ENCODE measurements around the gene TIPRL.

DNA sequence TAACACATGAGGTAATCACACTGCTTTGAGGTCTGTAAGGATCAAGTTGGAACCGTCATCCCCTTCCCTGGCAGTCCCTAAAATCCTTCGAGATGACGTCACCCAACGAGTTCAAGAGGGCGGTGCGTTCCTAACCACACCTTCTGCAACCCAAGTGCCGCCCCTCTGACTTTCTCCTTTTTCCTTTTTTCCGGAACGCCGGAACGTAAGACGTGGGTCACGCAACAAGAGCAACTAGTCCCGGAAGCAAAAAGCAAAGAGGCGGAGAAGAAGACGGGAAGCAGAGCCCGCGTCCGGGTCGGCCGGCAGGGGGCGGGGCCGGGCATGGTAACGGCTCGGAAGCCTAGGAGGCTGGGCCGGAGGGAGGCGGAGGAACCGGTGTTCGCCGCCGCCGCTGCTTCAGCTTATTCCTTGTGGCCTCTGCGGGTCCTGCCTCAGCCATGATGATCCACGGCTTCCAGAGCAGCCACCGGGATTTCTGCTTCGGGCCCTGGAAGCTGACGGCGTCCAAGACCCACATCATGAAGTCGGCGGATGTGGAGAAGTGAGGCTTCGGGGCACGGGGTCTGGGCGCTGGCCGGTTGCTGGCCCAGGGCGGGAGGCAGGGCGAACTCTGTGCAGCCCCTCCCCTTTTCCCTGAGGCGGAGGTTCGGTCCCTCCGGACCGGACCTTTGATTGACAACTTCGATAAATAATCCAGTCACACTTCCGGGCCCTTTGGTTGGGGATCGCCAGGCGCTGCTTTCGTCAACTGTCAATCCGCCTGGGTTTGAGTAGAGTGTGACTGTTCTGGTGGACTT, at the start of gene TIPRL:
- TF ChIP-seq, protein P1, sequence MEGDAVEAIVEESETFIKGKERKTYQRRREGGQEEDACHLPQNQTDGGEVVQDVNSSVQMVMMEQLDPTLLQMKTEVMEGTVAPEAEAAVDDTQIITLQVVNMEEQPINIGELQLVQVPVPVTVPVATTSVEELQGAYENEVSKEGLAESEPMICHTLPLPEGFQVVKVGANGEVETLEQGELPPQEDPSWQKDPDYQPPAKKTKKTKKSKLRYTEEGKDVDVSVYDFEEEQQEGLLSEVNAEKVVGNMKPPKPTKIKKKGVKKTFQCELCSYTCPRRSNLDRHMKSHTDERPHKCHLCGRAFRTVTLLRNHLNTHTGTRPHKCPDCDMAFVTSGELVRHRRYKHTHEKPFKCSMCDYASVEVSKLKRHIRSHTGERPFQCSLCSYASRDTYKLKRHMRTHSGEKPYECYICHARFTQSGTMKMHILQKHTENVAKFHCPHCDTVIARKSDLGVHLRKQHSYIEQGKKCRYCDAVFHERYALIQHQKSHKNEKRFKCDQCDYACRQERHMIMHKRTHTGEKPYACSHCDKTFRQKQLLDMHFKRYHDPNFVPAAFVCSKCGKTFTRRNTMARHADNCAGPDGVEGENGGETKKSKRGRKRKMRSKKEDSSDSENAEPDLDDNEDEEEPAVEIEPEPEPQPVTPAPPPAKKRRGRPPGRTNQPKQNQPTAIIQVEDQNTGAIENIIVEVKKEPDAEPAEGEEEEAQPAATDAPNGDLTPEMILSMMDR (conservative IDR thresholded peaks at IDR 0.05; ENCODE audit: low read length), result peak; percentile 51; the same call in 1 of the 2 replicates
- no peak for TF ChIP-seq EZH2phosphoT487 (IDR thresholded peaks at IDR 0.05; ENCODE audit: borderline replicate concordance, low read depth, low read length)

All from OCI-LY7 (cell line).